Endothelial cell of umbilical vein (primary cell): Measurements from ENCODE around the gene OTUD7B.

ENCODE experiments used
- CTCF ChIP-seq, 2 donors: IDR thresholded peaks; 1 replicate in 1 of 2; 2 replicates in 1 of 2; pipeline ENCODE4 v1.5.1; 2011; ENCODE audit warnings: low read length in 2 of 2, mild to moderate bottlenecking in 2 of 2, moderate library complexity in 2 of 2, control low read depth in 1 of 2, inconsistent platforms in 1 of 2, low read depth in 1 of 2; ENCODE audit not compliant: insufficient read depth in 1 of 2; ENCODE audit errors: extremely low read depth in 1 of 2
- GATA2 ChIP-seq: IDR thresholded peaks from 2 replicates; pipeline ENCODE4 v1.7.0; 2011; ENCODE audit warnings: low read depth, mild to moderate bottlenecking, moderate library complexity, mixed read lengths, low read length; ENCODE audit not compliant: insufficient read length, insufficient read depth
- MAX ChIP-seq: IDR thresholded peaks from 2 replicates; pipeline ENCODE4 v1.6.1; 2011; ENCODE audit not compliant: insufficient read depth, insufficient read length
- POLR2A ChIP-seq: IDR thresholded peaks from 2 replicates; pipeline ENCODE4 v1.6.1; 2012; ENCODE audit warnings: low read depth, mild to moderate bottlenecking, control low read depth, low read length
- POLR2AphosphoS5 ChIP-seq: IDR thresholded peaks from 2 replicates; pipeline ENCODE4 v1.6.1; 2012; ENCODE audit warnings: low read depth, mild to moderate bottlenecking, control low read depth, low read length, moderate library complexity; ENCODE audit not compliant: insufficient read depth

GRCh38 chr1:149945206-149945605 is 65.3 kb downstream of the OTUD7B start:
- TF ChIP-seq CTCF (IDR thresholded peaks at IDR 0.05; ENCODE audit: extremely low read depth in 1 of 2, insufficient read depth in 1 of 2, low read depth in 1 of 2, low read length in 2 of 2) (no peak), POLR2A (no peak), POLR2AphosphoS5 (no peak), GATA2 (no peak), MAX (no peak)
